Caco-2 (cell line): ENCODE results near the gene IRGQ. TPM values are rescaled to one million over a fixed set of nuclear protein-coding genes. Genes with fewer than 3 reads are reported as not detected.

Experiments
- Bru-seq: library from RNA; stranded (reverse); fragments of 400-500 nt; gene quantifications from one replicate; lab custom pipeline; 2021; lab: Mats Ljungman, UMichigan
- BruChase-seq, 2 experiments: library from RNA; stranded (reverse); fragments of 400-500 nt; gene quantifications; one replicate each; lab custom pipeline; 2021; lab: Mats Ljungman, UMichigan
- BruUV-seq: library from RNA; stranded (reverse); fragments of 400-500 nt; replicated peaks from 2 replicates; lab custom pipeline; 2021; lab: Mats Ljungman, UMichigan
- CTCF ChIA-PET: fragments of 300-600 bp; sonication (Branson Sonifier 250); formaldehyde crosslinking; loops from one replicate; lab custom pipeline; 2022; ENCODE audit warnings: antibody characterized with exemption; lab: Charles Lee
- POLR2A ChIA-PET: fragments of 300-600 bp; sonication (Branson Sonifier 250); formaldehyde crosslinking; loops from one replicate; lab custom pipeline; 2022; ENCODE audit warnings: antibody characterized with exemption; lab: Charles Lee
- DNase-seq, 2 experiments: peaks; one replicate each; pipeline versions ENCODE4 v3.0.0 to v3.0.0-alpha.2; 2020 to 2022
- H3K27me3 ChIP-seq: replicated peaks from 2 replicates; pipeline ENCODE4 v1.6.0; 2011; ENCODE audit warnings: low read length; ENCODE audit not compliant: control insufficient read depth, insufficient read depth
- H3K36me3 ChIP-seq: 2 replicates; pipeline ENCODE4 v1.5.1; 2011; ENCODE audit warnings: low read length; ENCODE audit not compliant: control insufficient read depth, insufficient read depth
- H3K4me1 ChIP-seq: fragments of 250-450 bp; sonication (Bioruptor Pico); 2 replicates; pipeline ENCODE4 v1.5.1; 2020; ENCODE audit warnings: mild to moderate bottlenecking
- H3K4me3 ChIP-seq: 2 replicates; pipeline ENCODE4 v1.5.1; 2011; ENCODE audit warnings: low read depth, mild to moderate bottlenecking, control low read depth, low read length
- H3K9me3 ChIP-seq: fragments of 250-450 bp; sonication (Bioruptor Pico); 2 replicates; pipeline ENCODE4 v1.5.1; 2020; ENCODE audit warnings: mild to moderate bottlenecking, moderate library complexity
- H3K27ac Mint-ChIP-seq: one replicate; pipeline ENCODE4 v1.8.0; 2022; ENCODE audit warnings: mixed read lengths; ENCODE audit not compliant: unreplicated experiment
- H3K27me3 Mint-ChIP-seq: one replicate; pipeline ENCODE4 v1.8.0; 2022; ENCODE audit warnings: mixed read lengths; ENCODE audit not compliant: insufficient read depth, unreplicated experiment
- H3K36me3 Mint-ChIP-seq: one replicate; pipeline ENCODE4 v1.8.0; 2022; ENCODE audit warnings: mild to moderate bottlenecking, mixed read lengths; ENCODE audit not compliant: insufficient read depth, unreplicated experiment
- H3K4me1 Mint-ChIP-seq: one replicate; pipeline ENCODE4 v1.8.0; 2022; ENCODE audit warnings: low read depth, mixed read lengths; ENCODE audit not compliant: unreplicated experiment
- H3K4me3 Mint-ChIP-seq: one replicate; pipeline ENCODE4 v1.8.0; 2022; ENCODE audit warnings: mild to moderate bottlenecking, moderate library complexity, mixed read lengths; ENCODE audit not compliant: unreplicated experiment
- H3K9me3 Mint-ChIP-seq: one replicate; pipeline ENCODE4 v1.8.0; 2022; ENCODE audit warnings: mixed read lengths; ENCODE audit not compliant: unreplicated experiment
- CTCF ChIP-seq, 2 experiments: fragments of 200-600 bp in 1 of 2; IDR thresholded peaks; 1 replicate in 1 of 2; 2 replicates in 1 of 2; pipeline versions ENCODE4 v1.5.1 to v1.8.0; 2011 to 2022; ENCODE audit warnings: antibody characterized with exemption in 1 of 2, control low read depth in 1 of 2, inconsistent platforms in 1 of 2, low read depth in 1 of 2, low read length in 1 of 2, mild to moderate bottlenecking in 1 of 2, moderate library complexity in 1 of 2; ENCODE audit not compliant: insufficient read depth in 1 of 2, severe bottlenecking in 1 of 2, unreplicated experiment in 1 of 2
- intact Hi-C: fragments of 100-400 bp; cut with micrococcal nuclease; formaldehyde crosslinking; loops from one replicate; pipeline ENCODE4 v1.10.0; 2022; ENCODE audit not compliant: unreplicated experiment
- long read RNA-seq: library from polyadenylated mRNA; stranded (forward); transcript quantifications from one replicate; pipeline ENCODE4 v2.0.0, GENCODE V29; 2022
- total RNA-seq: library from RNA; stranded (reverse); gene quantifications from 2 replicates; pipeline ENCODE4 v1.2.3, GENCODE V29; 2022

Gene IRGQ, protein sequence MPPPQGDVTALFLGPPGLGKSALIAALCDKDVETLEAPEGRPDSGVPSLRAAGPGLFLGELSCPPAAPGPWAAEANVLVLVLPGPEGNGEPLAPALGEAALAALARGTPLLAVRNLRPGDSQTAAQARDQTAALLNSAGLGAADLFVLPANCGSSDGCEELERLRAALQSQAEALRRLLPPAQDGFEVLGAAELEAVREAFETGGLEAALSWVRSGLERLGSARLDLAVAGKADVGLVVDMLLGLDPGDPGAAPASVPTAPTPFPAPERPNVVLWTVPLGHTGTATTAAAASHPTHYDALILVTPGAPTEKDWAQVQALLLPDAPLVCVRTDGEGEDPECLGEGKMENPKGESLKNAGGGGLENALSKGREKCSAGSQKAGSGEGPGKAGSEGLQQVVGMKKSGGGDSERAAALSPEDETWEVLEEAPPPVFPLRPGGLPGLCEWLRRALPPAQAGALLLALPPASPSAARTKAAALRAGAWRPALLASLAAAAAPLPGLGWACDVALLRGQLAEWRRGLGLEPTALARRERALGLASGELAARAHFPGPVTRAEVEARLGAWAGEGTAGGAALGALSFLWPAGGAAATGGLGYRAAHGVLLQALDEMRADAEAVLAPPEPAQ
- 27.7 and 30.1 TPM in 2 replicates for total RNA-seq
- percentile 76 among the genes with signal in this experiment for Bru-seq, nascent RNA
- BruChase-seq, experiment 1, labeled RNA remaining after a 2-hour chase, result percentile 94 among the genes with signal in this experiment
- percentile 93 among the genes with signal in this experiment for BruChase-seq, experiment 2, labeled RNA remaining after a 6-hour chase
- long read RNA-seq, transcript IRGQ-202 (1 exons, 3,752 nt), result major isoform, 7 of 8 reads
- long read RNA-seq, partial matches to known transcripts, result 0 of 8 reads
- long read RNA-seq, other reads (novel, unspliced or antisense), result 0 of 8 reads

DNA sequence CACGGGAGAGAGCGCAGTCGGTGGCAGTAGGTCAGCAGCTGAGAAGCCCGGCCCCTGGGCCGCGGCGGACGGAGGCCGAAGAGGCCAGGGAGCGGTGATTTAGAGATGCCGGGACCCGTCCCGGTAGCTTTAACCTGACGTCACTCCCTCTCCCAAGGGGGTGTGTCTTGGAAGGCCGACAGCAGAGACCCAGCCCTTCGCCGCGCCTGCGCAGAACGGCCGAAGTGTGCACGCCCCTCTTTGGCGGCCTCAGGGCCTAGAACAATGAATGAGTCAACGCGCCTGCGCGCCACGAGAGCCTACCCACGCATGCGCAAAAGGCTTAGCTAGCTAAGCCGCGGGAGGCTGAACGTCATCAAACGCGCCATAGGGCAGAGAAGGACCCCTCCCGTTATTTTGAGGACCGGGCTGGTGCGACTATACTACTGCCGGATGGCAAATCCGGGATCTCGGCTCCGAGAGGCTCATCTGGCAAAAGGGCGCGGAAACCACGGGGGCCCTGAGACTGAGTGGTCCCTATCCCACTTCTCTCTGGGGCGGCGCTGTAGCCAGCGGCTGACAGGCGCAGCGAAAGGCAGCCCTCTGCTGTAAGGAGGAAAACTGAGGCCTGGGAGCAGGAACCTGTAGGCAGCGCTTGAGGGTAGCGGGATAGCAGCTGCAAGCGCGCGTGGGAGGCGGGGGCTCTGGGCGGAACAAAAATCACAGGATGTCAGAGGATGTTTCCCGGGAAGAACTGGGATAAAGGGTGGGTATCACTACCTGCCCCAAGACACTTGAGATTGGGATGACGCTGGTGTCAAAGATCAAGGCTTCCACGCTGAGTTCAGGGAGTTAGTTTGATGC lies at the start of gene IRGQ, which contains the start of gene ZNF576:
IRGQ (minus strand) TSS at position 136 of the 843 bp plus-strand sequence. CDS start 796 bp downstream, outside the sequence.
ZNF576 (plus strand) TSS at position 597 of the 843 bp plus-strand sequence. CDS start 514 bp downstream, outside the sequence.
- TSS peak; percentile 17 for BruUV-seq
- peak within 1 kb of the TSS; percentile 95 for H3K27ac Mint-ChIP-seq
- peak in 1 of 2 experiments; percentile 9 for TF ChIP-seq CTCF (IDR thresholded peaks at IDR 0.05; ENCODE audit: insufficient read depth in 1 of 2, low read depth in 1 of 2, low read length in 1 of 2, severe bottlenecking in 1 of 2, unreplicated experiment in 1 of 2)
- CTCF ChIA-PET, result interaction anchor here (0.7 to 3.3 kb wide), 8 partner anchors 22 to 149 kb away, joined by 3 to 27 read pairs (median 4); partner anchors contain the start of gene ZNF575
- Histone ChIP-seq H3K36me3 (no peaks in the 10 kb centered on the region; the same call in 1 of the 2 replicates), H3K4me3 (peak within 1 kb of the TSS; percentile 73), H3K27me3 (no peaks in the 10 kb centered on the region), H3K9me3 (no peaks in the 10 kb centered on the region), H3K4me1 (peaks cover 6% of the 10 kb centered on the region; the same call in 1 of the 2 replicates)
- H3K27me3 Mint-ChIP-seq, result no peaks in the 10 kb centered on the region
- POLR2A ChIA-PET, result interaction anchor here (0.5 to 1.5 kb wide), 9 partner anchors 12 to 674 kb away, joined by 3 to 10 read pairs (median 4); partner anchors contain the start of genes PINLYP and ZNF575
- peaks cover 7% of the 10 kb centered on the region for H3K4me1 Mint-ChIP-seq
- peak; percentile 100 for DNase-seq
- intact Hi-C loops, result loop anchor here (1.0 to 10.0 kb wide), 7 partner anchors 21 to 189 kb away; partner anchors contain the start of genes KCNN4, LYPD3, PINLYP and XRCC1
- H3K36me3 Mint-ChIP-seq, result peaks cover 37% of the 10 kb centered on the region
- H3K4me3 Mint-ChIP-seq, result peak within 1 kb of the TSS; percentile 97
- H3K9me3 Mint-ChIP-seq, result no peaks in the 10 kb centered on the region

- TF ChIP-seq CTCF (IDR thresholded peaks at IDR 0.05; ENCODE audit: insufficient read depth in 1 of 2, low read depth in 1 of 2, low read length in 1 of 2, severe bottlenecking in 1 of 2, unreplicated experiment in 1 of 2), result no peak
- Histone ChIP-seq H3K4me3 (no peak overlapping the region), H3K27me3 (no peaks in the 10 kb centered on the region), H3K4me1 (0 out of 2 replicates have a peak, but pooled peaks cover 6% of the 10 kb centered on the region), H3K9me3 (no peaks in the 10 kb centered on the region), H3K36me3 (no peaks in the 10 kb centered on the region)
- Mint-ChIP-seq H3K9me3 (peaks cover 7% of the 10 kb centered on the region), H3K4me3 (no peak overlapping the region), H3K4me1 (peaks cover 2% of the 10 kb centered on the region), H3K27me3 (peaks cover 12% of the 10 kb centered on the region), H3K27ac (no peak overlapping the region), H3K36me3 (peaks cover 6% of the 10 kb centered on the region)
- no peak for DNase-seq
- BruUV-seq, result no TSS peak
- intact Hi-C loops, result no loop called here
- CTCF ChIA-PET, result interaction anchor here (0.7 kb wide), 1 partner anchor 36 kb away, joined by 4 read pairs; no protein-coding TSS in a partner anchor
- POLR2A ChIA-PET, result no interaction called here
Observed at GRCh38 chr19:43644181-43644580, 48.2 kb upstream of the IRGQ start.
